ENCODE results near the gene FBXO28.

Gene FBXO28

GRCh38 chr1:224092601-224093000 lies 21.3 kb upstream of the FBXO28 start:
- Histone ChIP-seq H3K36me3 (ENCODE audit: control insufficient read depth in 2 of 2, insufficient read depth in 2 of 2, low read length in 2 of 2) (no peaks in the 10 kb centered on the region), H3K9ac (ENCODE audit: low read depth in 1 of 2, low read length in 2 of 2) (no peak overlapping the region), H3K4me3 (ENCODE audit: low read length in 2 of 2) (no peak overlapping the region), H3K4me1 (ENCODE audit: control insufficient read depth in 2 of 2, insufficient read depth in 2 of 2, low read length in 2 of 2) (peaks cover 0 to 6% of the 10 kb centered on the region in 2 donors), H3K27me3 (ENCODE audit: control insufficient read depth in 2 of 2, insufficient read depth in 2 of 2, low read length in 2 of 2) (peaks cover 0 to 2% of the 10 kb centered on the region in 2 donors), H3K9me3 (ENCODE audit: control insufficient read depth in 2 of 2, low read length in 2 of 2) (no peaks in the 10 kb centered on the region), H3K27ac (ENCODE audit: low read depth in 2 of 2, low read length in 2 of 2) (no peak overlapping the region)

- Histone ChIP-seq H3K36me3 (ENCODE audit: control insufficient read depth in 2 of 2, insufficient read depth in 2 of 2, low read length in 2 of 2) (no peaks in the 10 kb centered on the region), H3K4me1 (ENCODE audit: control insufficient read depth in 2 of 2, insufficient read depth in 2 of 2, low read length in 2 of 2) (no peaks in the 10 kb centered on the region), H3K27me3 (ENCODE audit: control insufficient read depth in 2 of 2, insufficient read depth in 2 of 2, low read length in 2 of 2) (no peaks in the 10 kb centered on the region), H3K4me3 (ENCODE audit: low read length in 2 of 2) (no peak overlapping the region), H3K9me3 (ENCODE audit: control insufficient read depth in 2 of 2, low read length in 2 of 2) (no peaks in the 10 kb centered on the region), H3K9ac (ENCODE audit: low read depth in 1 of 2, low read length in 2 of 2) (no peak overlapping the region), H3K27ac (ENCODE audit: low read depth in 2 of 2, low read length in 2 of 2) (no peak overlapping the region)
Measured at GRCh38 chr1:224095339-224095738, 18.6 kb upstream of the FBXO28 start.

- Histone ChIP-seq H3K4me1 (ENCODE audit: control insufficient read depth in 2 of 2, insufficient read depth in 2 of 2, low read length in 2 of 2) (no peaks in the 10 kb centered on the region), H3K36me3 (ENCODE audit: control insufficient read depth in 2 of 2, insufficient read depth in 2 of 2, low read length in 2 of 2) (no peaks in the 10 kb centered on the region), H3K4me3 (ENCODE audit: low read length in 2 of 2) (no peak overlapping the region), H3K27ac (ENCODE audit: low read depth in 2 of 2, low read length in 2 of 2) (no peak overlapping the region), H3K27me3 (ENCODE audit: control insufficient read depth in 2 of 2, insufficient read depth in 2 of 2, low read length in 2 of 2) (no peaks in the 10 kb centered on the region), H3K9ac (ENCODE audit: low read depth in 1 of 2, low read length in 2 of 2) (no peak overlapping the region), H3K9me3 (ENCODE audit: control insufficient read depth in 2 of 2, low read length in 2 of 2) (no peaks in the 10 kb centered on the region)
Measured at GRCh38 chr1:224095867-224096266, 18.0 kb upstream of the FBXO28 start.

GRCh38 chr1:224096773-224097172 lies 17.1 kb upstream of the FBXO28 start:
- no peak overlapping the region for H3K27ac ChIP-seq (ENCODE audit: low read depth in 2 of 2, low read length in 2 of 2)
- no peaks in the 10 kb centered on the region for H3K27me3 ChIP-seq (ENCODE audit: control insufficient read depth in 2 of 2, insufficient read depth in 2 of 2, low read length in 2 of 2)
- H3K36me3 ChIP-seq (ENCODE audit: control insufficient read depth in 2 of 2, insufficient read depth in 2 of 2, low read length in 2 of 2), result no peaks in the 10 kb centered on the region
- H3K9ac ChIP-seq (ENCODE audit: low read depth in 1 of 2, low read length in 2 of 2), result no peak overlapping the region
- no peaks in the 10 kb centered on the region for H3K9me3 ChIP-seq (ENCODE audit: control insufficient read depth in 2 of 2, low read length in 2 of 2)
- no peak overlapping the region for H3K4me3 ChIP-seq (ENCODE audit: low read length in 2 of 2)
- H3K4me1 ChIP-seq (ENCODE audit: control insufficient read depth in 2 of 2, insufficient read depth in 2 of 2, low read length in 2 of 2), result no peaks in the 10 kb centered on the region

GRCh38 chr1:224098007-224098406 lies 15.9 kb upstream of the FBXO28 start:
- H3K9me3 ChIP-seq (ENCODE audit: control insufficient read depth in 2 of 2, low read length in 2 of 2), result no peaks in the 10 kb centered on the region
- no peak overlapping the region for H3K9ac ChIP-seq (ENCODE audit: low read depth in 1 of 2, low read length in 2 of 2)
- no peaks in the 10 kb centered on the region for H3K36me3 ChIP-seq (ENCODE audit: control insufficient read depth in 2 of 2, insufficient read depth in 2 of 2, low read length in 2 of 2)
- no peaks in the 10 kb centered on the region for H3K4me1 ChIP-seq (ENCODE audit: control insufficient read depth in 2 of 2, insufficient read depth in 2 of 2, low read length in 2 of 2)
- H3K27me3 ChIP-seq (ENCODE audit: control insufficient read depth in 2 of 2, insufficient read depth in 2 of 2, low read length in 2 of 2), result no peaks in the 10 kb centered on the region
- no peak overlapping the region for H3K27ac ChIP-seq (ENCODE audit: low read depth in 2 of 2, low read length in 2 of 2)
- no peak overlapping the region for H3K4me3 ChIP-seq (ENCODE audit: low read length in 2 of 2)

DNA sequence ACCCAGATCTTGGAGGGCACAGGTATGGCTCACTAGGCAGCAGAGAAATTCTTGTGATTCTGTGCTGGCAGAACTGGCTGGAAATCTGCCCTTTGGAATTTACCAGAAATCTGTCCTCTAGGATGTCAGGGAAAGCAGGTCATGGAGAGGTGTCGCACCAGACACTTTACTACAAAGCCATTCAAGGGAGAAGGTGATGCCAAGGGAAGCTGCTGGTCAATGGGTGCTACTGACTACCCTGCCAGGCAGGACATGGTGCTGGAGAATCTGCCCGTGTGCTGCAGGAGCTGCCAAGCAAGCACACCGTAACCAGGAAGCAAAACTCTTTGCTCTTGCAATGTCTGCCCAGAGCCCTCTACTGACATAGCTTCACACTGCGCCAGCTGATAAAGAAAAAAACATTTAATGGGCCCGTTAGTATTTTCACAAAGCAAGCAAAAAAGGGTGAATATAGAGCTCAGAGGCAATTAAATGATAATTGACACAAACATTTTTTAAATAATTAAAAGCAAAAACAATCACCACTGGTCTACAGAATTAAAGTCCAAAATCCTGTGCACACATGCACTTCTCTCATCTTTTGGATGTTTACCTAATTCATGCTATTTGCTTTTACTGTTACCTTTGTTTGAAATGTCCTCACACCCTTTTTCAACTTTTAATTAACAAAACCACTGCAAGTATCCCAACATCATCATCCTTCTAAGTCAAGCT lies 7.2 kb upstream of the FBXO28 start:
- H3K4me1 ChIP-seq (ENCODE audit: control insufficient read depth in 2 of 2, insufficient read depth in 2 of 2, low read length in 2 of 2), result peaks cover 0 to 3% of the 10 kb centered on the region in 2 donors
- peak overlapping the region in 1 of 2 donors; percentile 3 for H3K9ac ChIP-seq (ENCODE audit: low read depth in 1 of 2, low read length in 2 of 2)
- H3K27me3 ChIP-seq (ENCODE audit: control insufficient read depth in 2 of 2, insufficient read depth in 2 of 2, low read length in 2 of 2), result peaks cover 0 to 2% of the 10 kb centered on the region in 2 donors
- H3K9me3 ChIP-seq (ENCODE audit: control insufficient read depth in 2 of 2, low read length in 2 of 2), result no peaks in the 10 kb centered on the region
- no peak overlapping the region for H3K27ac ChIP-seq (ENCODE audit: low read depth in 2 of 2, low read length in 2 of 2)
- no peaks in the 10 kb centered on the region for H3K36me3 ChIP-seq (ENCODE audit: control insufficient read depth in 2 of 2, insufficient read depth in 2 of 2, low read length in 2 of 2)
- no peak overlapping the region for H3K4me3 ChIP-seq (ENCODE audit: low read length in 2 of 2)

- Histone ChIP-seq H3K36me3 (ENCODE audit: control insufficient read depth in 2 of 2, insufficient read depth in 2 of 2, low read length in 2 of 2) (no peaks in the 10 kb centered on the region), H3K9ac (ENCODE audit: low read depth in 1 of 2, low read length in 2 of 2) (no peak overlapping the region), H3K4me3 (ENCODE audit: low read length in 2 of 2) (no peak overlapping the region), H3K4me1 (ENCODE audit: control insufficient read depth in 2 of 2, insufficient read depth in 2 of 2, low read length in 2 of 2) (peaks cover 0 to 3% of the 10 kb centered on the region in 2 donors), H3K27ac (ENCODE audit: low read depth in 2 of 2, low read length in 2 of 2) (no peak overlapping the region), H3K9me3 (ENCODE audit: control insufficient read depth in 2 of 2, low read length in 2 of 2) (no peaks in the 10 kb centered on the region), H3K27me3 (ENCODE audit: control insufficient read depth in 2 of 2, insufficient read depth in 2 of 2, low read length in 2 of 2) (peaks cover 0 to 2% of the 10 kb centered on the region in 2 donors)
Measured at GRCh38 chr1:224107282-224107625, 6.7 kb upstream of the FBXO28 start.

DNA sequence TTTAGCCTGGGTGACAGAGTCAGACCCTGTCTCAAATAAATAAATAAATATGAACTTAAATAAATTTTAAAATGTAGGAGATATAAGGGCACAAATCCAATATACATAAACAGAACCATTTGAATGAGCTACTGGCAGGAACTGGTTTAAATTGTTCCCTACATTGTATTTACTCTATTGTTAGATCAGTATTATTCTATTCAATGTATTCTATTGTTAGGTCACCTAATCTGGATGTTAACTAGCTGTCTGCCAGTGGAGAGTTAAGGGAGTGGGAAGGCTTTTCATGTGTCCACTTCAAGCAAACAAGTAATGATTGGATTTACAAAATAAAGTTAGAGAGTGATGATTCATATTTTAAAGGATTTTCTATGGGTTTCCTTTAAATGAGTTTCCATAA lies 4.9 kb upstream of the FBXO28 start:
- peaks cover 0 to 2% of the 10 kb centered on the region in 2 donors for H3K27me3 ChIP-seq (ENCODE audit: control insufficient read depth in 2 of 2, insufficient read depth in 2 of 2, low read length in 2 of 2)
- H3K4me1 ChIP-seq (ENCODE audit: control insufficient read depth in 2 of 2, insufficient read depth in 2 of 2, low read length in 2 of 2), result peaks cover 0 to 3% of the 10 kb centered on the region in 2 donors
- no peak overlapping the region for H3K4me3 ChIP-seq (ENCODE audit: low read length in 2 of 2)
- no peaks in the 10 kb centered on the region for H3K36me3 ChIP-seq (ENCODE audit: control insufficient read depth in 2 of 2, insufficient read depth in 2 of 2, low read length in 2 of 2)
- no peaks in the 10 kb centered on the region for H3K9me3 ChIP-seq (ENCODE audit: control insufficient read depth in 2 of 2, low read length in 2 of 2)
- no peak overlapping the region for H3K9ac ChIP-seq (ENCODE audit: low read depth in 1 of 2, low read length in 2 of 2)
- H3K27ac ChIP-seq (ENCODE audit: low read depth in 2 of 2, low read length in 2 of 2), result no peak overlapping the region

DNA sequence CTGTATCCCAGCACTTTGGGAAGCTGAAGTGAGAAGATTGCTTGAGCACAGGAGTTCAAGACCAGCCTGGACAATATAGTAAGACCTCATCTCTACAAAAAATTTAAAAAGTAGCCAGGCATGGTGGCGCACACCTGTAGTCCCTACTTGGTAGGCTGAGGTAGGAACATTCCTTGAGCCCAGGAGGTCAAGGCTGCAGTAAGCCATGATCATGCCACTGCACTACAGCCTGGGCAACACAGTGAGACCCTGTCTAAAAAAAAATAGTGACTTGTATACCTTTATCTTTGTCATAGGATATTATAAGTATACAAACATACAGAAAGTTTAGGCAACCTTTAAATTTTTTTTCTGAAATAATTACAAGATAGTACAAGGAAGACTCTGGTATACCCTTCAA lies 3.9 kb upstream of the FBXO28 start:
- peaks cover 5 to 7% of the 10 kb centered on the region in 2 donors for H3K4me1 ChIP-seq (ENCODE audit: control insufficient read depth in 2 of 2, insufficient read depth in 2 of 2, low read length in 2 of 2)
- no peaks in the 10 kb centered on the region for H3K9me3 ChIP-seq (ENCODE audit: control insufficient read depth in 2 of 2, low read length in 2 of 2)
- no peak overlapping the region for H3K9ac ChIP-seq (ENCODE audit: low read depth in 1 of 2, low read length in 2 of 2)
- no peak overlapping the region for H3K4me3 ChIP-seq (ENCODE audit: low read length in 2 of 2)
- H3K27ac ChIP-seq (ENCODE audit: low read depth in 2 of 2, low read length in 2 of 2), result no peak overlapping the region
- H3K27me3 ChIP-seq (ENCODE audit: control insufficient read depth in 2 of 2, insufficient read depth in 2 of 2, low read length in 2 of 2), result peaks cover 0 to 2% of the 10 kb centered on the region in 2 donors
- no peaks in the 10 kb centered on the region for H3K36me3 ChIP-seq (ENCODE audit: control insufficient read depth in 2 of 2, insufficient read depth in 2 of 2, low read length in 2 of 2)

- H3K36me3 ChIP-seq (ENCODE audit: control insufficient read depth in 2 of 2, insufficient read depth in 2 of 2, low read length in 2 of 2), result no peaks in the 10 kb centered on the region
- no peaks in the 10 kb centered on the region for H3K9me3 ChIP-seq (ENCODE audit: control insufficient read depth in 2 of 2, low read length in 2 of 2)
- H3K27me3 ChIP-seq (ENCODE audit: control insufficient read depth in 2 of 2, insufficient read depth in 2 of 2, low read length in 2 of 2), result peaks cover 0 to 2% of the 10 kb centered on the region in 2 donors
- no peak overlapping the region for H3K27ac ChIP-seq (ENCODE audit: low read depth in 2 of 2, low read length in 2 of 2)
- H3K4me3 ChIP-seq (ENCODE audit: low read length in 2 of 2), result no peak overlapping the region
- H3K9ac ChIP-seq (ENCODE audit: low read depth in 1 of 2, low read length in 2 of 2), result no peak overlapping the region
- H3K4me1 ChIP-seq (ENCODE audit: control insufficient read depth in 2 of 2, insufficient read depth in 2 of 2, low read length in 2 of 2), result peaks cover 9% of the 10 kb centered on the region in 2 donors
Measured at GRCh38 chr1:224113005-224113404, 906 bp upstream of the FBXO28 start.
